Stomach smooth muscle (tissue), 2 donors: Measurements from ENCODE around the gene ASB8.

Experiments used
- H3K27ac ChIP-seq: one replicate; pipeline ENCODE4 v1.7.0; 2013; ENCODE audit warnings: mild to moderate bottlenecking, low read length, inconsistent platforms
- H3K27me3 ChIP-seq, 2 donors: one replicate each; pipeline ENCODE4 v1.7.0; 2013; ENCODE audit warnings: low read length in 2 of 2; ENCODE audit not compliant: insufficient read depth in 2 of 2, control insufficient read depth in 1 of 2
- H3K36me3 ChIP-seq, 2 donors: one replicate each; pipeline ENCODE4 v1.7.0; 2013; ENCODE audit warnings: low read length in 2 of 2; ENCODE audit not compliant: control insufficient read depth in 2 of 2, insufficient read depth in 2 of 2
- H3K4me1 ChIP-seq: one replicate; pipeline ENCODE4 v1.7.0; 2013; ENCODE audit warnings: low read length; ENCODE audit not compliant: control insufficient read depth, insufficient read depth
- H3K4me3 ChIP-seq, 2 donors: one replicate each; pipeline ENCODE4 v1.7.0; 2013; ENCODE audit warnings: low read length in 2 of 2
- H3K9ac ChIP-seq, 2 donors: one replicate each; pipeline ENCODE4 v1.7.0; 2013; ENCODE audit warnings: low read length in 2 of 2, mild to moderate bottlenecking in 1 of 2
- H3K9me3 ChIP-seq, 2 donors: one replicate each; pipeline ENCODE4 v1.7.0; 2013; ENCODE audit warnings: low read length in 2 of 2; ENCODE audit not compliant: control insufficient read depth in 2 of 2
- donor health status: healthy.
- donor health status: Pancreatic carcinoma.

The ASB8 gene

GRCh38 chr12:48105867-48106680 lies 51.2 kb downstream of the ASB8 start, which contains the start of gene SENP1:
Gene SENP1, minus strand, starts transcription at chr12:48106079. Its CDS starts 4,607 bp downstream, at chr12:48101472.
- peaks cover 13% of the 10 kb centered on the region for H3K4me1 ChIP-seq
- H3K27me3 ChIP-seq = no peaks in the 10 kb centered on the region
- H3K36me3 ChIP-seq = no peaks in the 10 kb centered on the region
- peak within 1 kb of the TSS; percentile 95 to 98 for H3K9ac ChIP-seq
- H3K27ac ChIP-seq = peak within 1 kb of the TSS; percentile 88
- H3K9me3 ChIP-seq = no peaks in the 10 kb centered on the region
- H3K4me3 ChIP-seq = peak within 1 kb of the TSS; percentile 88 to 99

GRCh38 chr12:48105321-48105866 lies 51.9 kb downstream of the ASB8 start:
- Histone ChIP-seq H3K27ac (peak overlapping the region; percentile 88), H3K27me3 (no peaks in the 10 kb centered on the region), H3K9ac (peak overlapping the region; percentile 95 to 98), H3K4me1 (peaks cover 13% of the 10 kb centered on the region), H3K9me3 (no peaks in the 10 kb centered on the region), H3K4me3 (peak overlapping the region; percentile 88 to 99), H3K36me3 (no peaks in the 10 kb centered on the region)

GRCh38 chr12:48104531-48104930 lies 52.8 kb downstream of the ASB8 start:
- H3K4me3 ChIP-seq = peak overlapping the region; percentile 88 to 99
- no peaks in the 10 kb centered on the region for H3K9me3 ChIP-seq
- no peak overlapping the region for H3K27ac ChIP-seq
- no peaks in the 10 kb centered on the region for H3K27me3 ChIP-seq
- H3K4me1 ChIP-seq = peaks cover 13% of the 10 kb centered on the region
- no peaks in the 10 kb centered on the region for H3K36me3 ChIP-seq
- H3K9ac ChIP-seq = peak overlapping the region in 1 of 2 donors; percentile 95
